Uterus (tissue), 2 donors: ENCODE data around the gene IFI35.
"Not testable (repeated sequence)": the region's sequence is repeated elsewhere in the genome, so short reads cannot be mapped to it uniquely, and the experiment has no call there.

Source experiments
- CTCF ChIP-seq, 4 experiments: fragments of 200-600 bp in 2 of 4; fragments of 450-650 bp in 2 of 4; sonication (generic) in 2 of 4; IDR thresholded peaks; one replicate each; pipeline ENCODE4 v1.5.1; 2016 to 2019; ENCODE audit warnings: antibody characterized with exemption in 4 of 4, mild to moderate bottlenecking in 2 of 4, moderate library complexity in 1 of 4
- POLR2A ChIP-seq, 2 donors: fragments of 450-650 bp; IDR thresholded peaks; one replicate each; pipeline ENCODE4 v1.6.1; 2016; ENCODE audit warnings: antibody characterized with exemption in 2 of 2, mild to moderate bottlenecking in 1 of 2, moderate library complexity in 1 of 2

DNA sequence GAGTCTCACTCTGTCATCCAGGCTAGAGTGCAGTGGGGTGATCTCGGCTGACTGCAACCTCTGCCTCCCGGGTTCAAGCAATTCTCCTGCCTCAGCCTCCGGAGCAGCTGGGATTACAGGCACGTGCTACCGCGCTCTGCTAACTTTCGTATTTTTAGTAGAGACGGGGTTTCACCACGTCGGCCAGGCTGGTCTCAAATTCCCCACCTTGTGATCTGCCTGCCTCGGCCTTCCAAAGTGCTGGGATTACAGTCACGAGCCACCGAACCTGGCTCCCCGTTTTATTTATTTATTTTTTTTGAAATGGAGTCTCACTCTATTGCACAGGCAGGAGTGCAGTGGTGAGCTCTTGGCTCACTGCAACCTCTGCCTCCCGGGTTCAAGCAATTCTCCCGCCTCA, 30.9 kb upstream of the IFI35 start:
- not testable (repeated sequence) for TF ChIP-seq POLR2A, CTCF (IDR thresholded peaks at IDR 0.05)
